SK-MEL-5 (cell line): ENCODE measurements around the gene DNM3. TPM values are rescaled to one million over a fixed set of nuclear protein-coding genes. Genes with fewer than 3 reads are reported as not detected.
"Not testable (repeated sequence)": the region's sequence is repeated elsewhere in the genome, so short reads cannot be mapped to it uniquely, and the experiment has no call there.

Experiments
- DNase-seq: peaks from one replicate; pipeline ENCODE4 v3.0.0-alpha.2; 2016; ENCODE audit warnings: low read depth, low spot score
- in situ Hi-C: cut with HindIII; loops from 2 replicates; pipeline ENCODE4 v1.10.0; 2016; ENCODE audit warnings: low sequenced_read_pairs, high pct_unique_total_duplicates, low pct_unique_long_range_greater_than_20kb
- total RNA-seq: library from RNA; depleted of rRNA; stranded (reverse); fragments of >200 nt; shearing (Covaris generic); gene quantifications from 2 replicates; pipeline ENCODE4 v1.2.3, GENCODE V29; 2014

DNM3 gene
- total RNA-seq, 1 experiment from 2014 or later: 0.79 TPM

- no peak for DNase-seq
- in situ Hi-C loops: no loop called here
Measured at GRCh38 chr1:172421974-172422604, 580.8 kb downstream of the DNM3 start.

- in situ Hi-C loops: no loop called here
Measured at GRCh38 chr1:172423336-172423735, 582.0 kb downstream of the DNM3 start.

GRCh38 chr1:172425339-172425738, 584.0 kb downstream of the DNM3 start:
- DNase-seq: no peak
- in situ Hi-C loops: loop anchor here (25.0 kb wide), 1 partner anchor 287 kb away; no protein-coding TSS in a partner anchor

More at GRCh38 chr1:172423336-172423735, 582.0 kb downstream of the DNM3 start:
- no peak for DNase-seq

GRCh38 chr1:172427191-172427590, 585.9 kb downstream of the DNM3 start:
- DNase-seq: no peak
- in situ Hi-C loops: loop anchor here (25.0 kb wide), 1 partner anchor 285 kb away; no protein-coding TSS in a partner anchor

- in situ Hi-C loops: loop anchor here (25.0 kb wide), 1 partner anchor 283 kb away; no protein-coding TSS in a partner anchor
- peak; percentile 84 for DNase-seq
Measured at GRCh38 chr1:172429331-172430127, 588.2 kb downstream of the DNM3 start.

- DNase-seq: no peak
- in situ Hi-C loops: loop anchor here (25.0 kb wide), 1 partner anchor 282 kb away; no protein-coding TSS in a partner anchor
Measured at GRCh38 chr1:172430128-172430454, 588.8 kb downstream of the DNM3 start.

GRCh38 chr1:172431204-172431603, 589.9 kb downstream of the DNM3 start:
- in situ Hi-C loops: loop anchor here (25.0 kb wide), 1 partner anchor 281 kb away; no protein-coding TSS in a partner anchor

GRCh38 chr1:172431721-172432192, 590.5 kb downstream of the DNM3 start:
- in situ Hi-C loops: loop anchor here (25.0 kb wide), 1 partner anchor 281 kb away; no protein-coding TSS in a partner anchor

More at GRCh38 chr1:172431204-172431603, 589.9 kb downstream of the DNM3 start:
- peak; percentile 21 for DNase-seq

GRCh38 chr1:172437183-172437582, 595.9 kb downstream of the DNM3 start:
- in situ Hi-C loops: loop anchor here (25.0 kb wide), 1 partner anchor 275 kb away; no protein-coding TSS in a partner anchor
- not testable (repeated sequence) for DNase-seq

More at GRCh38 chr1:172431721-172432192, 590.5 kb downstream of the DNM3 start:
- no peak for DNase-seq

GRCh38 chr1:172442404-172442803, 601.1 kb downstream of the DNM3 start:
- no peak for DNase-seq

GRCh38 chr1:172442843-172443565, 601.7 kb downstream of the DNM3 start:
- in situ Hi-C loops: loop anchor here (25.0 kb wide), 1 partner anchor 269 kb away; no protein-coding TSS in a partner anchor
- DNase-seq: no peak

More at GRCh38 chr1:172442404-172442803, 601.1 kb downstream of the DNM3 start:
- in situ Hi-C loops: loop anchor here (25.0 kb wide), 1 partner anchor 270 kb away; no protein-coding TSS in a partner anchor

GRCh38 chr1:172443666-172444453, 602.6 kb downstream of the DNM3 start, which contains the start of gene PIGC:
Gene PIGC, minus strand, starts transcription at chr1:172444069. Its CDS starts 1,447 bp downstream, at chr1:172442622.
- peak; percentile 90 for DNase-seq
- in situ Hi-C loops: loop anchor here (25.0 kb wide), 1 partner anchor 268 kb away; no protein-coding TSS in a partner anchor

GRCh38 chr1:172446547-172446946, 605.2 kb downstream of the DNM3 start:
- DNase-seq: no peak
- in situ Hi-C loops: loop anchor here (25.0 kb wide), 1 partner anchor 266 kb away; no protein-coding TSS in a partner anchor

GRCh38 chr1:172447641-172448040, 606.3 kb downstream of the DNM3 start:
- DNase-seq: no peak
- in situ Hi-C loops: loop anchor here (25.0 kb wide), 1 partner anchor 265 kb away; no protein-coding TSS in a partner anchor

GRCh38 chr1:172448995-172449584, 607.8 kb downstream of the DNM3 start:
- in situ Hi-C loops: loop anchor here (25.0 kb wide), 1 partner anchor 263 kb away; no protein-coding TSS in a partner anchor
- no peak for DNase-seq
